SK-N-MC (cell line): ENCODE results near the gene GTF2F2.

Source experiments
- EZH2 ChIP-seq: fragments of 200-600 bp; sonication (generic); IDR thresholded peaks from one replicate; pipeline ENCODE4 v1.6.1; 2017; ENCODE audit warnings: antibody characterized with exemption
- POLR2AphosphoS5 ChIP-seq: IDR thresholded peaks from 2 replicates; pipeline ENCODE4 v1.6.1; 2012; ENCODE audit warnings: mild to moderate bottlenecking, low read depth, low read length, borderline replicate concordance

- no peak for TF ChIP-seq POLR2AphosphoS5
- TF ChIP-seq EZH2 = no peak
Observed at GRCh38 chr13:45113233-45114224, 6.8 kb upstream of the GTF2F2 start.
